ENCODE measurements around the gene TFF1. TPM values are rescaled to one million over a fixed set of nuclear protein-coding genes. Genes with fewer than 3 reads are reported as not detected.

Gene TFF1
- total RNA-seq, 1 experiment from 2014 or later: 111 TPM

DNA sequence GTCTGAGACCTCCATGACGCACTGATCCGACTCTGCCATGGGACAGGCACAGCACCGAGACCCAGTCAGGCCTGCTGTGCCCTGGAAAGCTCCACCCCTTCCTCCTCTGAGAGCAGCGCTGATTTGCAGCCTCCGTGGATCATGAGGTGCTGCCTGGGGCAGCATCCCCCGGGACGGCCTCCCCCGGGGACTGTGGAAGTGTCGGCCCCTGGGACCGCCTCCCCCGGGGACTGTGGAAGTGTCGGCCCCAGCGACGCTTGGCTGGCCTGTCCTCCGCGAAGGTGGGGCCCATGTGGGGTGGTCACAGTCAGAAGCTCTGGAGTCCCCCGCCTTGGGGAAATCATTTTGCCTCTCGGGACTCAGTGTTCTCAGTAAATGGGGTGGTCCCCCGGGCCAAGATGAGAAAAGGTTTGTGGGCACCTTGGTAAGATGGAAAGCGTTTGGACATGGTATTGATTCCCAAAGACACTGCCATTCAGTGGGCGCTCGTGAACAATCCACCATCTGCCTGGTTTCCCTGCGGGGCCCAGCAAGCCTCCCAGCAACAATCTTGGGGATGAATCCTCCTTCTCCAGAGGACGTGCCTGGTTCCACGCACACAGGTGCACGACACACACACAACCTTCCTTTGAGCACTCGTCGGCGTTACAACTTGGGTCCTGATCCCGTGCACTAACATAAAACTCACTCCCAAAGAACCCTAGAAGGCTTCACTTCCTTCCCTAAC is 18.6 kb downstream of the TFF1 start:
- Histone ChIP-seq H3K4me1 (ENCODE audit: insufficient read depth, low read length) (peaks cover 25% of the 10 kb centered on the region), H3K4me2 (ENCODE audit: low read length) (no peak overlapping the region), H3K27me3 (ENCODE audit: low read length) (no peaks in the 10 kb centered on the region), H3K27ac (ENCODE audit: low read length) (no peak overlapping the region), H3K9me3 (ENCODE audit: low read length) (no peaks in the 10 kb centered on the region), H2AFZ (ENCODE audit: low read length) (no peak overlapping the region), H3K9me2 (replicated peaks; ENCODE audit: low read length) (no peaks in the 10 kb centered on the region), H3F3A (ENCODE audit: low read length, unreplicated experiment) (no peaks in the 10 kb centered on the region), H3K9ac (ENCODE audit: low read length) (no peak overlapping the region), H4K20me1 (ENCODE audit: low read length) (no peaks in the 10 kb centered on the region), H3K79me2 (ENCODE audit: low read length) (no peaks in the 10 kb centered on the region), H3K4me3 (ENCODE audit: low read length) (no peak overlapping the region), H3K36me3 (ENCODE audit: low read depth, low read length) (no peaks in the 10 kb centered on the region)
- TF ChIP-seq, protein P1, sequence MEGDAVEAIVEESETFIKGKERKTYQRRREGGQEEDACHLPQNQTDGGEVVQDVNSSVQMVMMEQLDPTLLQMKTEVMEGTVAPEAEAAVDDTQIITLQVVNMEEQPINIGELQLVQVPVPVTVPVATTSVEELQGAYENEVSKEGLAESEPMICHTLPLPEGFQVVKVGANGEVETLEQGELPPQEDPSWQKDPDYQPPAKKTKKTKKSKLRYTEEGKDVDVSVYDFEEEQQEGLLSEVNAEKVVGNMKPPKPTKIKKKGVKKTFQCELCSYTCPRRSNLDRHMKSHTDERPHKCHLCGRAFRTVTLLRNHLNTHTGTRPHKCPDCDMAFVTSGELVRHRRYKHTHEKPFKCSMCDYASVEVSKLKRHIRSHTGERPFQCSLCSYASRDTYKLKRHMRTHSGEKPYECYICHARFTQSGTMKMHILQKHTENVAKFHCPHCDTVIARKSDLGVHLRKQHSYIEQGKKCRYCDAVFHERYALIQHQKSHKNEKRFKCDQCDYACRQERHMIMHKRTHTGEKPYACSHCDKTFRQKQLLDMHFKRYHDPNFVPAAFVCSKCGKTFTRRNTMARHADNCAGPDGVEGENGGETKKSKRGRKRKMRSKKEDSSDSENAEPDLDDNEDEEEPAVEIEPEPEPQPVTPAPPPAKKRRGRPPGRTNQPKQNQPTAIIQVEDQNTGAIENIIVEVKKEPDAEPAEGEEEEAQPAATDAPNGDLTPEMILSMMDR (conservative IDR thresholded peaks at IDR 0.05; ENCODE audit: low read depth, low read length): no peak
- TF ChIP-seq EZH2 (IDR thresholded peaks at IDR 0.05; ENCODE audit: low read length, unreplicated experiment) (no peak), EZH2phosphoT487 (IDR thresholded peaks at IDR 0.05; ENCODE audit: borderline replicate concordance, low read length) (no peak)
- ChIA-PET POLR2A (ENCODE audit: unreplicated experiment) (no interaction called here), CTCF (interaction anchor here (0.6 kb wide), 1 partner anchor 92 kb away, joined by 3 read pairs; no protein-coding TSS in a partner anchor)
- intact Hi-C loops (cut with micrococcal nuclease): no loop called here
- ATAC-seq (no peak), DNase-seq (no peak)
- no TSS peak for BruUV-seq (replicated peaks)

DNA sequence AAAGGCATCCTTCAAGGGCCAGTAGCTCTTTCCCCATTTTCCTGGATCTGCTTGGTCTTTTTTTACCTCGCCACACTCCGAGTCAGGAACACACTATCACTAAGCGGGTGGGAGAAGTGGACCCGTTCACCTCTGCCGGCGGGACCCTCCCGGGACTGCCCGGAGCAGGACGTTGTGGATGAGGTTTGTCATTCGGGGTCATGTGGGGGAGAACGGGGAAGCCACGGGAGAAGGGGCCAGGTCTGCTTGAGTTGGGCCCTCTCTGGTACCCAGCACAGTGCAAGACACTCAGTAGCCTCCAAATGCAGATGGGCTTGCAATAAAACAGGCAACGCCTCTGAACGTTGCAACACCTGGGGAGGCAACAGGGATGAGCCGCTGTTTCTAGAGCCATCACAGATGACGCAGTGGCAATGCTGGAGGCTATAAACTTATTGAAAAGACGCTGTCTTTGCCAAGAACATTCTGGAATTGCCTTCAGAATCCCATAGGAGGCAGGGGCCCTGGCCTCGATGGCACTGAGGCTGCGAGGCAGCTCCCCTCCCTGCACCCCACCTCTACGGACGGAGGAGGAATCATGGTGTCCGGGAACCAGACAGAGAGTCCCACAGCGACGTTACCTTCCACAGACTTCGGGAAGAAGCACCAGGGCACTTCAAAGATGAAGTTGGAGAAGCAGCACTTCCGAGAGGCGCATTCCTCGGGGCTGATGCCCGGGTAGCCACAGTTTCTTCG is 19.3 kb downstream of the TFF1 start:
- no peak overlapping the region for H2AFZ ChIP-seq (ENCODE audit: low read length)
- H3K4me1 ChIP-seq (ENCODE audit: insufficient read depth, low read length): peaks cover 19% of the 10 kb centered on the region
- BruUV-seq (replicated peaks): no TSS peak
- TF ChIP-seq, protein P1 (conservative IDR thresholded peaks at IDR 0.05; ENCODE audit: low read depth, low read length): no peak
- no peak for TF ChIP-seq EZH2phosphoT487 (IDR thresholded peaks at IDR 0.05; ENCODE audit: borderline replicate concordance, low read length)
- TF ChIP-seq EZH2 (IDR thresholded peaks at IDR 0.05; ENCODE audit: low read length, unreplicated experiment): no peak
- H3K4me2 ChIP-seq (ENCODE audit: low read length): no peak overlapping the region
- H3K27me3 ChIP-seq (ENCODE audit: low read length): no peaks in the 10 kb centered on the region
- H3K9ac ChIP-seq (ENCODE audit: low read length): no peak overlapping the region
- H3F3A ChIP-seq (ENCODE audit: low read length, unreplicated experiment): no peaks in the 10 kb centered on the region
- CTCF ChIA-PET: no interaction called here
- no peaks in the 10 kb centered on the region for H3K36me3 ChIP-seq (ENCODE audit: low read depth, low read length)
- no peak overlapping the region for H3K27ac ChIP-seq (ENCODE audit: low read length)
- no peaks in the 10 kb centered on the region for H3K79me2 ChIP-seq (ENCODE audit: low read length)
- H3K9me2 ChIP-seq (replicated peaks; ENCODE audit: low read length): no peaks in the 10 kb centered on the region
- POLR2A ChIA-PET (ENCODE audit: unreplicated experiment): no interaction called here
- intact Hi-C loops (cut with micrococcal nuclease): no loop called here
- ATAC-seq: no peak
- DNase-seq: no peak
- no peaks in the 10 kb centered on the region for H3K9me3 ChIP-seq (ENCODE audit: low read length)
- no peaks in the 10 kb centered on the region for H4K20me1 ChIP-seq (ENCODE audit: low read length)
- no peak overlapping the region for H3K4me3 ChIP-seq (ENCODE audit: low read length)

DNA sequence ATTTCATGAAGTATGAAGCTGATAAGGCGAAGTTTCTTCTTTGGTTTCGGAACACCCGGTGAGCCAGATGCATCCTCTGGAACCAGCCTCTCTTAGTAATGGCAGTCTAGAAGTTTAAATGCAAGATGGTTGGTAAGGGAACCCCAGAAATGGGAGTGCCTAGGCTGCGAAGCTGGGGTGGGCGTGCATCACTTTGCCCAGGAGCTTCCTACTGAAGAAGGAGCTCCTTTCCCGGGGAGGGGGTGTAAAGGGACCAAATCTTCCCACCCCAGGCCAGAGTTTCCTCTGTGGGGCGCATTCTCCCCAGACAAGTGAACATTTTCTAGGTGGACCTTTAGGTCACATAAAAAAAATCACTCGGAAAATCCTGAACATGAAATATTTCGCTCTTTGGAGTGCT is 19.9 kb downstream of the TFF1 start:
- Histone ChIP-seq H2AFZ (ENCODE audit: low read length) (no peak overlapping the region), H3K27ac (ENCODE audit: low read length) (no peak overlapping the region), H3K36me3 (ENCODE audit: low read depth, low read length) (no peaks in the 10 kb centered on the region), H3K4me3 (ENCODE audit: low read length) (no peak overlapping the region), H3K79me2 (ENCODE audit: low read length) (no peaks in the 10 kb centered on the region), H4K20me1 (ENCODE audit: low read length) (no peaks in the 10 kb centered on the region), H3F3A (ENCODE audit: low read length, unreplicated experiment) (no peaks in the 10 kb centered on the region), H3K9me2 (replicated peaks; ENCODE audit: low read length) (no peaks in the 10 kb centered on the region), H3K27me3 (ENCODE audit: low read length) (no peaks in the 10 kb centered on the region), H3K4me1 (ENCODE audit: insufficient read depth, low read length) (peaks cover 13% of the 10 kb centered on the region), H3K9ac (ENCODE audit: low read length) (no peak overlapping the region), H3K9me3 (ENCODE audit: low read length) (no peaks in the 10 kb centered on the region), H3K4me2 (ENCODE audit: low read length) (no peak overlapping the region)
- POLR2A ChIA-PET (ENCODE audit: unreplicated experiment): no interaction called here
- no TSS peak for BruUV-seq (replicated peaks)
- no peak for TF ChIP-seq EZH2phosphoT487 (IDR thresholded peaks at IDR 0.05; ENCODE audit: borderline replicate concordance, low read length)
- no peak for TF ChIP-seq EZH2 (IDR thresholded peaks at IDR 0.05; ENCODE audit: low read length, unreplicated experiment)
- TF ChIP-seq, protein P1 (conservative IDR thresholded peaks at IDR 0.05; ENCODE audit: low read depth, low read length): no peak
- CTCF ChIA-PET: no interaction called here
- DNase-seq: no peak
- intact Hi-C loops (cut with micrococcal nuclease): no loop called here
- no peak for ATAC-seq

Data from PC-3 (cell line).